Activated naive CD8-positive, alpha-beta T cell (primary cell): ENCODE data around the gene COX15.

Source experiments
- H3K27ac Mint-ChIP-seq: one replicate; pipeline ENCODE4 v1.8.0; 2021; ENCODE audit warnings: mixed read lengths
- H3K27me3 Mint-ChIP-seq: one replicate; pipeline ENCODE4 v1.8.0; 2021; ENCODE audit warnings: mixed read lengths
- H3K36me3 Mint-ChIP-seq: one replicate; pipeline ENCODE4 v1.8.0; 2021; ENCODE audit warnings: mixed read lengths
- H3K4me1 Mint-ChIP-seq: one replicate; pipeline ENCODE4 v1.8.0; 2021; ENCODE audit warnings: low read depth, mixed read lengths
- H3K4me3 Mint-ChIP-seq: one replicate; pipeline ENCODE4 v1.8.0; 2021; ENCODE audit warnings: mild to moderate bottlenecking, mixed read lengths
- H3K9me3 Mint-ChIP-seq: one replicate; pipeline ENCODE4 v1.8.0; 2021; ENCODE audit warnings: low read depth, mixed read lengths

Gene COX15

DNA sequence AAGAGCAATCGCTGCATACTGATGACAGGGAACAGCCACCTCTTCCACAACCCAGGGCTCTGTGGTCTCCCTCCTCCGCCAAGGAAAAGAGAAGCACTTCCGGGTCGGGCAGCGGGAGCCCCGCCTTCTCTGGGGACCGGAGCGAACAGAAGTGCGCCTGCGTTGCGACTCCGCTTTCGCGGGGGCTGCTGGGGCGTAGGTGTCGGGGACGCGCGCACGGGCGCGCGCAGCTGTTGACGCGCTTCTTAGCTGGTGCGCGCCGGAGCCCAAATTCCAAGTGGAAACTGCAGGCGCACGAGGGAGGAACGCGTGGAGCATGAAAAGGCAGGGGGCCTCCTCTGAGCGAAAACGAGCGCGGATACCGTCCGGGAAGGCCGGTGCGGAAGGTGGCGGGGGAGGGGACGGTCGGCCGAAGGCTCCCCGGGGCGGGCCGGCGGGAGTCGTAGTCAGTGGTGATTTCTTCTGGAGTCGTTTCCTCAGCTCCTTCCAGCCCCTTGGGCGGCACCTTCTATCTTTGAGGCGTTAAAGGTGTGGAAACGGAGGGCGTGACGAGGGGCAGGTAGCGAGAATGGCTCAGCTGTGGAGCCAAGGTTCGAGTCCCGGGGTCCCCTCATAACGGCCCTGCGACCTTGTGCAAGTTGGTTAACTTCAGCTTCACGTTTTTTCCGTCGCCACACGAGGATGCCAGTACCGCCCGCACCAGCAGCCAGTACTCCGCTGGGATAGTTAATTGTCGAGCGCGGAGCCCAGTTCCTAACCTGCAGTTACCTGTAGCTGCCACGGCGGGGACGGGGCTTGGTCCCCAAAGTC is at the start of gene COX15, which contains the start of gene CUTC:
COX15 (minus strand) TSS at position 95 of the 810 bp plus-strand sequence; CDS start at position 17, 78 bp downstream.
CUTC (plus strand) TSS at position 202 of the 810 bp plus-strand sequence; CDS start at position 317, 115 bp downstream.
- Mint-ChIP-seq H3K4me3 (peak within 1 kb of the TSS; percentile 99), H3K27me3 (no peaks in the 10 kb centered on the region), H3K9me3 (no peaks in the 10 kb centered on the region), H3K4me1 (peaks cover 44% of the 10 kb centered on the region), H3K36me3 (peaks cover 7% of the 10 kb centered on the region), H3K27ac (peak within 1 kb of the TSS; percentile 99)

DNA sequence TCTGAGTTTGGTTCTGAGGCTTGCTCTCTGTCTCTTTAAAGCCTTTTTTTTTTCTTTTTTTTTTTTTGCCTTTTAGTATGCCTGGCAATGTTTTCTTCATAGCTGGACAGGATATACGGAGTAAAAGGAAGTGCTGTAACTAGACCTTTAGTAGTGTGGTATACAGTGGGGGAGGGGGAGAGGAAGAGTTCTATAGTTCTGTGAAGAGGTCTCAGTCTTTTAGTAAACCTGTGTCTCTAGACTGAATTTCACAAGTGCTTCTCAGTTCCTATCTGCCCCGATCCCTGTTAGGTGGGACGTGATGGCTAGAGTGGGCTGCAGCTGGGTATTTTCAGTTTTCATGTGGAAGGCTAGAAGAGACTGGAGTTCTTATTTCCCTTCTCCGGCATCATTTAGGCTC is 47.4 kb upstream of the COX15 start:
- Mint-ChIP-seq H3K27ac (no peak overlapping the region), H3K36me3 (peaks cover 22% of the 10 kb centered on the region), H3K4me3 (no peak overlapping the region), H3K4me1 (peaks cover 6% of the 10 kb centered on the region), H3K27me3 (no peaks in the 10 kb centered on the region), H3K9me3 (no peaks in the 10 kb centered on the region)

DNA sequence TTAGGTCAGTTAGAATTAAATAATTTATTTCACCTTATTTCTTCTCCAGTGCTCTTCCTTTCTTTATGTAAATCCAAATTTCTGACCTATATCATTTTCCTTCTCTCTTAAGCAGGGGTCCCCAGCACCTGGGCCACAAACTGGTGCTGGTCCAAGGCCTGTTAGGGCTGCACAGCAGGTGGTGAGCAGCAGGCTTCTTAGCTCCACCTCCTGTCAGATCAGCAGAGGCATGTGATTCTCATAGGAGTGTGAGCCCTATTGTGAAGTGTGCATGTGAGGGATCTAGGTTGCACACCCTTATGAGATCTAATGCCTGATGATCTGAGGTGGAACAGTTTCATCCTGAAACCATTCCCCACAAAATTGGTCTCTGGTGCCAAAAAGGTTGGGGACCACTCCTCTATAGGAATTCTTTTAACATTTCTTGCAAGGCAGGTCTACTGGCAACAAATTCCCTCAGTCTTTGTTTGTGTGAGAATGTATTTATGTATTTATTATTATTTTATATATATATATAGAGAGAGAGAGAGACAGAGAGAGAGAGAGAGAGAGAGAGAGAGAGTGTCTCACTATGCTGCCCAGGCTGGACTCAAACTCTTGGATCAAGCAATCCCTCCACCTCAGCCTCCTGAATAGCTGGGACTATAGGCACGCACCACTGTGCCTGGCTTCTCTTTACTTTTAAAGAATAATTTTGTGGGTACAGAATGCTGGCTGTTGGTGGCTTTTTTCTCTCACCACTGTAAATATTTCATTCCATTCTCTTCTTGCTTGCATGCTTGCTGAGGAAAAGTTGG is 46.2 kb upstream of the COX15 start:
- peaks cover 6% of the 10 kb centered on the region for H3K4me1 Mint-ChIP-seq
- no peaks in the 10 kb centered on the region for H3K27me3 Mint-ChIP-seq
- H3K36me3 Mint-ChIP-seq: peaks cover 18% of the 10 kb centered on the region
- H3K4me3 Mint-ChIP-seq: no peak overlapping the region
- no peaks in the 10 kb centered on the region for H3K9me3 Mint-ChIP-seq
- no peak overlapping the region for H3K27ac Mint-ChIP-seq

DNA sequence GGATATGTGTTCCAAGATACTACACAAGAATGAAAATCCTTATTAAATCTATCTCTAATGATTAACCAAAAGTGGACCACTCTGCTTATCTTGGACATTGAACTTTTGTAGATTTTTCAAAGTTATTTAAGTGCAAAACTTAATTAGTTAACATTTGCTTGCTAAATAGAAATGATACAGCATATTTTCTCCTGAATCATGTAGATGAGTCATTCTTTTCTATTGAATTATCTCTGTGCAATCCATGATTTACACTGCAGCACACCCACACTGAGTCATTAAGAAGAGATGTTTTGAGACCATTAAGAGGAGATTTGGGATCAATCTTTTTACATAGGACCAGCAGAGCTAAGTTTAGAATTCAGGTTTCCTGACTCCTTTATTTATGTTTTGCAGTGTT is 43.9 kb upstream of the COX15 start:
- H3K4me1 Mint-ChIP-seq: peaks cover 6% of the 10 kb centered on the region
- no peaks in the 10 kb centered on the region for H3K27me3 Mint-ChIP-seq
- no peak overlapping the region for H3K27ac Mint-ChIP-seq
- H3K4me3 Mint-ChIP-seq: no peak overlapping the region
- peaks cover 11% of the 10 kb centered on the region for H3K36me3 Mint-ChIP-seq
- H3K9me3 Mint-ChIP-seq: no peaks in the 10 kb centered on the region

DNA sequence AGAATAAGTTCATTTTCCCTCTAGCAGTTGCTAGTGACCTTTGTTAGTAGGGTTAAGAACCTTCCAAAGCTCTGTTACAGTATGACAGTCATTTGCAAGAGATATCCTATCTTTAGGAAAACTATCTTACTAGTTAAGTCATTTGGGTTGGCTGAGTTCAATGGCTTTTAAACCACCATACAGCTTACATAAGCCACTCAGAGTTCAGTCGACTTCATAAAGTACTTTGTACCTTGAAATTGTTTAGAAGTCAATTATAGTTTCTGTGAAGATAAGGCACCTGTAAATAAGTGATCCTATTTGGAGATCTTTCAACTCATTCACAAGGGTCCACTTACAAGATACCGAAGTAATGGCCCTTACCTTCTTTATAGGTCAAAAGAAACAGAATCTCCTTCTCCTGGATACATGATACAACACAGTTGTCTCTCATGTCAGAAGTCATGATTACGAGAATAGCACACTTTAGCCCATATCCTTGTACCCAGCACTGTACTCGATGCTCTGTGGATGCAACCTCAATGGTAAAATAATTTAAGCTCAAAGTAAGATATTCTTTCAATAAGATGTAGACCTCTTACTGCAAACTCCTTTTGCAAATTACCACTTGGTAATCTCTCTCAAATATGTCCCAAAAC is 38.6 kb upstream of the COX15 start:
- Mint-ChIP-seq H3K36me3 (peaks cover 9% of the 10 kb centered on the region), H3K27me3 (no peaks in the 10 kb centered on the region), H3K27ac (no peak overlapping the region), H3K4me1 (no peaks in the 10 kb centered on the region), H3K9me3 (no peaks in the 10 kb centered on the region), H3K4me3 (no peak overlapping the region)

DNA sequence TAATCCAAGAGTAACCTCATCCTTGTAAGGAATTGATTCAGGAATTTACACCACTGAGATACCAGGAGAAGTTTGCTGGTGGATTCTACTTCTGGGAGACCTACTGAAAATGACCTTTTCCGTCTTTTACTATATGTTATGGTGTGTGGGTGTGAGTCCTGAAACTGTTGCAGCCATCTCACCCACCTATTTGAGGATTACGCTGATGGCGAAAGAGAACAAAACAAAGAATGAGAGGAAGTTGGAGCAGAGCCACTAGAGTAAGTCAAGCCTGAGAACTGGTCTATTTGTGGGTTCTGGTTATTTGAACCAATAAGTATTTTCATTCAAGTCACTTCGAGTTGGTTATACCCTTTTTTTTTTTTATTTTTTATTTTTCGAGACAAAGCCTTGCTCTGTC is 37.8 kb upstream of the COX15 start:
- H3K4me3 Mint-ChIP-seq: no peak overlapping the region
- no peak overlapping the region for H3K27ac Mint-ChIP-seq
- H3K9me3 Mint-ChIP-seq: no peaks in the 10 kb centered on the region
- H3K27me3 Mint-ChIP-seq: no peaks in the 10 kb centered on the region
- H3K36me3 Mint-ChIP-seq: peaks cover 9% of the 10 kb centered on the region
- H3K4me1 Mint-ChIP-seq: no peaks in the 10 kb centered on the region

DNA sequence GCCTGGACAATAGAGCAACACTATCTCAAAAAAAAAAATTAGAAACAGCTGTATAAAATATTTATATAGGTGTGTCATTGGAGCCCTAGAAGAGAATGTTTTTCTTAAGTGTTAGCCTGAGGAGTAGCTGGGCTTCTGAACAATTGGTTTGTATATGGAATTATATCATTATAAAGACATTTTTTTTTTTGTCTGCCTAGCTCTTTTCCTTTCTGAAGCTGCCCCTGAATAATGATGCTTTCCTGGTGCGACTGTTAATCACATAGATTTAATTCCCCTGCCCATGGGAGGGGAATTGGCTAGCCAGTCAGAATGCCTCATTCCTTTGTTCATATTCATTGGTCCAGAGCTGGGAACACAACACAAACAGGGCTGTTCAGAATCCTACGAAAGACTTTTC is 36.6 kb upstream of the COX15 start:
- Mint-ChIP-seq H3K4me1 (no peaks in the 10 kb centered on the region), H3K36me3 (peaks cover 9% of the 10 kb centered on the region), H3K27ac (no peak overlapping the region), H3K9me3 (no peaks in the 10 kb centered on the region), H3K27me3 (no peaks in the 10 kb centered on the region), H3K4me3 (no peak overlapping the region)

DNA sequence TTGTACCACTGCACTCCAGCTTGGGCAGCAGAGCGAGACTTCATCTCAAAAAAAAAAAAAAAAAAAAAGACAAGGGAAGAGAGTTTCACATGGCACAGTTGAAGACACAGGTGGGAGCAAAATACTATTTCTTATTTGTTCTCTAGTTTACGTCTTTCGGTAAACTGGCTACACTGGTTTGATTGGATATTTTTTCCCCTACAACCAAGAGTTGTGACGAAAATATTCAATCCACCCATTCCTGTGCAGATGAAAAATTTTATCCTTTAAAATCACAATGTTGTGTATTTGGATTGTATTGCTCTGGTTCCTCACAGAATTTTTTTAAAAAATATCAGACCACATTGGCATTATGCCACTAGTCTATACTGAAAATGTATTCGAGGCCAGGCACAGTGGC is 36.0 kb upstream of the COX15 start:
- Mint-ChIP-seq H3K36me3 (peaks cover 12% of the 10 kb centered on the region), H3K9me3 (peaks cover 3% of the 10 kb centered on the region), H3K27me3 (no peaks in the 10 kb centered on the region), H3K4me1 (no peaks in the 10 kb centered on the region), H3K27ac (no peak overlapping the region), H3K4me3 (no peak overlapping the region)

DNA sequence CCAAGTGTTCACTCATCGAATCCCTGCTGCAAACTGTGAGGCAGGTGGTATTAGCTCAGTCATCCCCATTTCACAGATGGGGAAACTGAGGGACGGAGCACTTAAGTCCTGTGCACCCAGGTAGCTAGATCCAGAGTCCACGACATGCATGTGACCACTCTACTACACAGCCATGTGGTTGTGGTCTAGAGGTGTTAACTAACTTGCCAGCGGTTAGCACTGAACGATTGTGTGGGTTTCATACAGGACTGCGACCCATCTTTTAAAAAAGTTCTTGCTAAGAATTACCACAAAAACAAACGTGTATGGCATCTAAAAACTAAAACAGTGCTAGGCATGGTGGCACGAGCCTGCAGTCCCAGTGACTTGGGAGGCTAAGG is 34.4 kb upstream of the COX15 start:
- Mint-ChIP-seq H3K27ac (no peak overlapping the region), H3K36me3 (peaks cover 20% of the 10 kb centered on the region), H3K27me3 (no peaks in the 10 kb centered on the region), H3K4me3 (no peak overlapping the region), H3K9me3 (peaks cover 7% of the 10 kb centered on the region), H3K4me1 (no peaks in the 10 kb centered on the region)

DNA sequence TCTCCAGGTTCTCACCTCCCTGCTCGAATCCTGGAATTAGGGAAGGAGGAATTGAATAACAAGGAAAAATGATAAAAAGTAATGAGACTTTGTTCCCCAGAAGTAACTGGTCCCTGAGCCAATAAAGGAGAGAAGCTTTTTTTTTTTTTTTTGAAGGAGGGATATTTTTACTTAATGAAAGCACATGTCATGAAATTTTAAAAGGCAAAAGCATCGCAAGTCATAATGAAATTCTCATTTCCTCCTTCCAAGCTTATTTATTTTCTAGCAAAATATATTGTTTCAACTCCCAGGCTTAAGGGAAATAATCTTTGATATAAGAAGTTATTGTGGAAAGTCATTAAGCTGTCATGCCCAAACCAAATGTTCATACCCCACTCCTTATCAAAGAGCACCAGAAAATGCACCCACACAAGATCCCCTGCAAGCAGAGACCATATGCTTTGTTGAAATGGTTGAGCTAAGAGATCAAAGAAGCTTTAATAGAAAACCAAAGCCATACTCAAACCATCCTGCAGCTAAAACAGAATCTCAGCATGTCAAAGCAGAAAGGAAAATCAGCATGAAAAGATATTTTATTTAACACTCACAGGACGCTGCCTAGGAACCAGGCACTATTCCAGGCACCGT is 33.9 kb upstream of the COX15 start:
- Mint-ChIP-seq H3K27ac (no peak overlapping the region), H3K4me1 (no peaks in the 10 kb centered on the region), H3K36me3 (peaks cover 21% of the 10 kb centered on the region), H3K27me3 (no peaks in the 10 kb centered on the region), H3K4me3 (no peak overlapping the region), H3K9me3 (peaks cover 7% of the 10 kb centered on the region)

DNA sequence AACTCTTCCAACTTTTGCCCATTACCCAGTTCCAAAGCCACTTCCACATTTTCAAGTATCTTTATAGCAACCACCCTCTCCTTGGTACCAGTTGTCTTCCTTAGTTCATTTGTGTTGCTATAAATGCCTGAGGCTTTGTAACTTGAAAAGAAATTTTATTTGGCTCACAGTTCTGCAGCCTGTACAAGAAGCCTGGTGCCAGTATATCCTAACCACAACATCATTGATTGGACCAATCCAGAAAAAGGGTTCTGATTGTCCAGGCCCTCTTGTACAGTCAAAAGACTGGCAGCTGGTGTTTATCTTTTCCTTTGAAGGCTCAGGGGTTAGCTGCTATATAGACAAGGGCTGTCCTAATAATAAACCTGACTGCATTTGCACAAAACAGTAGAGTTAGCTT is 29.4 kb upstream of the COX15 start:
- Mint-ChIP-seq H3K27ac (no peak overlapping the region), H3K27me3 (no peaks in the 10 kb centered on the region), H3K4me3 (no peak overlapping the region), H3K4me1 (no peaks in the 10 kb centered on the region), H3K9me3 (peaks cover 7% of the 10 kb centered on the region), H3K36me3 (peaks cover 49% of the 10 kb centered on the region)

DNA sequence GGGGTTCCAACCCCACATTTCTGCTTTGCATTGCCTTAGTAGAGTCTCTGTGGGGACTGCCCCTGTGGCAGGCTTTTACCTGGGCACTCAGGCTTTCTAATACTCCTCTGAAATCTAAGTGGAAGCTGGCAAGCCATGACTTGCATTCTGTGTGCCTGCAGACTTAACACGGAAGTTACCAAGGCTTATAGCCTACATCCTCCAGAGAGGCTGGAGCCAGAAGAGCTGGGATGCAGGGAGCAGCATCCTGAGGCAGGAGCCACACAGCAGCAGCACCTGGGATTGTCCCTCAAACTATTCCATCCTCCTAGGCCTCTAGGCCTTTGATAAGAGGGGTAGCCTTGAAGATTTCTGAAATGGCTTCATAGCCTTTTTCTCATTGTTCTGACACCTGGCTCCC is 28.4 kb upstream of the COX15 start:
- Mint-ChIP-seq H3K4me1 (no peaks in the 10 kb centered on the region), H3K27me3 (no peaks in the 10 kb centered on the region), H3K36me3 (peaks cover 54% of the 10 kb centered on the region), H3K9me3 (peaks cover 7% of the 10 kb centered on the region), H3K4me3 (no peak overlapping the region), H3K27ac (no peak overlapping the region)

DNA sequence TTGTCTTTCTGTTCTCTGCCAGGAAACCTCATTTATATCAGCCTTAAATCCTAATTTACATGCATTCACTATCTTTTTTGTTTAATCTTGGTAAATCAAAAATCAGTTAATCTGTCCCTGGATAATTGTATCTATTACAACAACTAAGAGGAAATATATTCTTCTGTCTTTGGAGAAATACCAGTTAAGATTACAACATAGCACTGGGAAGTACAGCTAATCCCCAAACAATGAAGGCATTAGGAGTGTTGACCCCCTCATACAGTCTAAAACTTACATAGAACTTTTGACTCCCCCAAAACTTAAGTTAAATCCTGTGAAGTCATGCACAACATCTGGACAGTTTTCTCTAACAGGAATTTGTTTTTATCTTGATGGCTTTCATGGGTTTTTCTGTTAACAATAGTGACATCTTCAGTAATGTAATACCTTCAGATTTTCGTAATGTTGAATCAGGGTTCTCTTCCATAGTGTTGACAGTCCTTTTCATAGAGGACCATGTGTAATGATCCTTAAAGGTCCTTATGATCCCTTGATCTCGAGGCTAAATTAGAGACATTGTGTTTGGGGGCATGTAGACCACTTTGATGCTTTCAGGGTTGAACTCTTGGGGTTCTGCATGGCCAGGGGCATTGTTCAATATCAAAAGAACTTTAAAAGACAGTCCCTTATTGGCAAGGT is 26.4 kb upstream of the COX15 start:
- Mint-ChIP-seq H3K36me3 (peaks cover 55% of the 10 kb centered on the region), H3K27me3 (no peaks in the 10 kb centered on the region), H3K4me3 (no peak overlapping the region), H3K27ac (no peak overlapping the region), H3K4me1 (no peaks in the 10 kb centered on the region), H3K9me3 (peaks cover 5% of the 10 kb centered on the region)

DNA sequence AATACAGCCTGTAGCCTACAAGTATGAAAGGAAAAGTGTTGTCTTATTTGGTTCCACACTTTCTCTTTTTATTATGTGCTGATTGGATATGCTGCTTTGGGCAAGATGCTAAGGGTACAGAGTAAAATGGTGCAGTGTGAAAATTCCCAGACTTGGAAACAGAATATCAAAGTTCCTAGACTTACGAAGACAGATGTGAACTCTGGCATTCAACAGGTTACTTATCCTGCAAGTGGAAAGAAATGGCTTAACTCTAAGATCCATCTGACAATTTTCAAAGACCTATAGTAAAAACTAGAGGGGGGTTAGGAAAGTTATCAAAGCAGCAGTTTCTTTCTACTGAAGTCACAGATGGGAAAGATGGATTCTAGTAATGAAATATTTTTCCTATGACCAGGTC is 24.2 kb upstream of the COX15 start:
- no peaks in the 10 kb centered on the region for H3K9me3 Mint-ChIP-seq
- peaks cover 48% of the 10 kb centered on the region for H3K36me3 Mint-ChIP-seq
- H3K4me1 Mint-ChIP-seq: no peaks in the 10 kb centered on the region
- no peak overlapping the region for H3K4me3 Mint-ChIP-seq
- no peak overlapping the region for H3K27ac Mint-ChIP-seq
- H3K27me3 Mint-ChIP-seq: no peaks in the 10 kb centered on the region
